Natural killer cell treated with Interleukin-12 subunit alpha and Interleukin-12 subunit beta and Interleukin-15 and Interleukin-18, amount 100 ng/mL, for 72 hours (primary cell): ENCODE results near the gene LMBR1. TPM values are rescaled to one million over a fixed set of nuclear protein-coding genes. Genes with fewer than 3 reads are reported as not detected.
"Not testable (repeated sequence)": the region's sequence is repeated elsewhere in the genome, so short reads cannot be mapped to it uniquely, and the experiment has no call there.

Experiments used
- ATAC-seq, 2 donors: fragments of 150-1000 bp; cut with Tn5 transposase in 1 of 2; sonication (Bioruptor Pico), chemical (Tn5 transposase) in 1 of 2; 2 replicates each; pipeline ENCODE4 v1.10.0; 2021
- DNase-seq: peaks from one replicate; pipeline ENCODE4 v3.0.0; 2022; ENCODE audit warnings: low spot score
- H3K27ac Mint-ChIP-seq, 2 donors: 1 replicate in 1 of 2; 2 replicates in 1 of 2; pipeline ENCODE4 v1.8.0; 2022; ENCODE audit warnings: mixed read lengths in 2 of 2, mild to moderate bottlenecking in 1 of 2, moderate library complexity in 1 of 2
- H3K27me3 Mint-ChIP-seq, 2 donors: 1 replicate in 1 of 2; 2 replicates in 1 of 2; pipeline ENCODE4 v1.8.0; 2022; ENCODE audit warnings: mixed read lengths in 2 of 2
- H3K36me3 Mint-ChIP-seq: one replicate; pipeline ENCODE4 v1.8.0; 2022; ENCODE audit warnings: mixed read lengths
- H3K4me1 Mint-ChIP-seq, 2 donors: 1 replicate in 1 of 2; 2 replicates in 1 of 2; pipeline ENCODE4 v1.8.0; 2022; ENCODE audit warnings: low read depth in 2 of 2, mixed read lengths in 2 of 2, mild to moderate bottlenecking in 1 of 2
- H3K4me3 Mint-ChIP-seq: one replicate; pipeline ENCODE4 v1.8.0; 2022; ENCODE audit warnings: mixed read lengths
- H3K9me3 Mint-ChIP-seq: 2 replicates; pipeline ENCODE4 v1.8.0; 2022; ENCODE audit warnings: mixed read lengths
- total RNA-seq, 2 donors: library from RNA; stranded (reverse); gene quantifications; one replicate each; pipeline ENCODE4 v1.2.3, GENCODE V29; 2022

The LMBR1 gene
- total RNA-seq, 2 donors from 2014 or later: 41.7 to 62.4 TPM

GRCh38 chr7:156920487-156921373 is 27.7 kb upstream of the LMBR1 start:
- Mint-ChIP-seq H3K27ac (peak overlapping the region in 1 of 2 donors; percentile 7), H3K4me1 (peaks cover 12 to 16% of the 10 kb centered on the region in 2 donors), H3K27me3 (peaks cover 29 to 32% of the 10 kb centered on the region in 2 donors)
- ATAC-seq, DNase-seq, H3K4me3 Mint-ChIP-seq, H3K36me3 Mint-ChIP-seq, H3K9me3 Mint-ChIP-seq: not testable (repeated sequence)

GRCh38 chr7:156920076-156920475 is 27.1 kb upstream of the LMBR1 start:
- Mint-ChIP-seq H3K9me3 (no peaks in the 10 kb centered on the region), H3K36me3 (no peaks in the 10 kb centered on the region), H3K27me3 (peaks cover 34 to 37% of the 10 kb centered on the region in 2 donors), H3K4me3 (no peak overlapping the region), H3K27ac (peak overlapping the region in 1 of 2 donors; percentile 7), H3K4me1 (peaks cover 12 to 16% of the 10 kb centered on the region in 2 donors)
- ATAC-seq (no peak), DNase-seq (no peak)

GRCh38 chr7:156919132-156919713 is 26.2 kb upstream of the LMBR1 start:
- Mint-ChIP-seq H3K9me3 (no peaks in the 10 kb centered on the region), H3K4me1 (peaks cover 12 to 16% of the 10 kb centered on the region in 2 donors), H3K4me3 (peak overlapping the region; percentile 43), H3K27ac (peak overlapping the region in 1 of 2 donors; percentile 8), H3K36me3 (no peaks in the 10 kb centered on the region), H3K27me3 (peaks cover 33 to 35% of the 10 kb centered on the region in 2 donors)
- no peak for DNase-seq
- ATAC-seq: no peak

- H3K27ac Mint-ChIP-seq: peak overlapping the region in 1 of 2 donors; percentile 8
- H3K4me3 Mint-ChIP-seq: peak overlapping the region; percentile 43
- peaks cover 9 to 16% of the 10 kb centered on the region in 2 donors for H3K4me1 Mint-ChIP-seq
- H3K36me3 Mint-ChIP-seq: no peaks in the 10 kb centered on the region
- peaks cover 35 to 41% of the 10 kb centered on the region in 2 donors for H3K27me3 Mint-ChIP-seq
- peak in 1 of 2 donors; percentile 60 for ATAC-seq
- H3K9me3 Mint-ChIP-seq: no peaks in the 10 kb centered on the region
- no peak for DNase-seq
Observed at GRCh38 chr7:156918635-156919034, 25.7 kb upstream of the LMBR1 start.

GRCh38 chr7:156909574-156910252 is 16.7 kb upstream of the LMBR1 start:
- peaks cover 18% of the 10 kb centered on the region in 2 donors for H3K27me3 Mint-ChIP-seq
- H3K4me3 Mint-ChIP-seq, ATAC-seq, H3K36me3 Mint-ChIP-seq, H3K27ac Mint-ChIP-seq, H3K9me3 Mint-ChIP-seq, H3K4me1 Mint-ChIP-seq, DNase-seq: not testable (repeated sequence)

GRCh38 chr7:156907656-156908055 is 14.7 kb upstream of the LMBR1 start:
- Mint-ChIP-seq H3K4me1 (peaks cover 0 to 4% of the 10 kb centered on the region in 2 donors), H3K36me3 (no peaks in the 10 kb centered on the region), H3K9me3 (no peaks in the 10 kb centered on the region), H3K27ac (no peak overlapping the region), H3K4me3 (no peak overlapping the region), H3K27me3 (peaks cover 14 to 17% of the 10 kb centered on the region in 2 donors)
- no peak for DNase-seq
- no peak for ATAC-seq

- no peak for ATAC-seq
- H3K36me3 Mint-ChIP-seq: no peaks in the 10 kb centered on the region
- peaks cover 16 to 19% of the 10 kb centered on the region in 2 donors for H3K27me3 Mint-ChIP-seq
- H3K4me3 Mint-ChIP-seq: no peak overlapping the region
- H3K4me1 Mint-ChIP-seq: peaks cover 0 to 4% of the 10 kb centered on the region in 2 donors
- H3K9me3 Mint-ChIP-seq: no peaks in the 10 kb centered on the region
- no peak for DNase-seq
- H3K27ac Mint-ChIP-seq: no peak overlapping the region
Observed at GRCh38 chr7:156906200-156906649, 13.2 kb upstream of the LMBR1 start.

- H3K4me1 Mint-ChIP-seq: no peaks in the 10 kb centered on the region
- no peaks in the 10 kb centered on the region for H3K36me3 Mint-ChIP-seq
- no peak overlapping the region for H3K4me3 Mint-ChIP-seq
- no peaks in the 10 kb centered on the region for H3K9me3 Mint-ChIP-seq
- ATAC-seq (peak in 1 of 2 donors; percentile 43), DNase-seq (no peak)
- H3K27ac Mint-ChIP-seq: peak overlapping the region in 1 of 2 donors; percentile 0
- H3K27me3 Mint-ChIP-seq: peaks cover 18 to 22% of the 10 kb centered on the region in 2 donors
Observed at GRCh38 chr7:156903232-156903909, 10.4 kb upstream of the LMBR1 start.

- H3K4me1 Mint-ChIP-seq: peaks cover 23 to 26% of the 10 kb centered on the region in 2 donors
- not testable (repeated sequence) for DNase-seq, ATAC-seq, H3K27ac Mint-ChIP-seq, H3K36me3 Mint-ChIP-seq, H3K9me3 Mint-ChIP-seq, H3K4me3 Mint-ChIP-seq
- H3K27me3 Mint-ChIP-seq: peaks cover 18% of the 10 kb centered on the region in 2 donors
Observed at GRCh38 chr7:156900093-156900492, 7.1 kb upstream of the LMBR1 start.

- DNase-seq: no peak
- Mint-ChIP-seq H3K4me1 (peaks cover 27 to 33% of the 10 kb centered on the region in 2 donors), H3K27ac (no peak overlapping the region), H3K36me3 (no peaks in the 10 kb centered on the region), H3K9me3 (no peaks in the 10 kb centered on the region), H3K27me3 (peaks cover 18% of the 10 kb centered on the region in 2 donors), H3K4me3 (no peak overlapping the region)
- no peak for ATAC-seq
Observed at GRCh38 chr7:156898938-156899337, 6.0 kb upstream of the LMBR1 start.

GRCh38 chr7:156897673-156898072 is 4.7 kb upstream of the LMBR1 start:
- Mint-ChIP-seq H3K27ac (no peak overlapping the region), H3K4me3 (peak overlapping the region; percentile 21), H3K9me3 (no peaks in the 10 kb centered on the region), H3K36me3 (no peaks in the 10 kb centered on the region), H3K27me3 (peaks cover 12 to 13% of the 10 kb centered on the region in 2 donors), H3K4me1 (peaks cover 27 to 33% of the 10 kb centered on the region in 2 donors)
- ATAC-seq (no peak), DNase-seq (no peak)

GRCh38 chr7:156896388-156897022 is 3.5 kb upstream of the LMBR1 start:
- no peaks in the 10 kb centered on the region for H3K36me3 Mint-ChIP-seq
- ATAC-seq (no peak), DNase-seq (no peak)
- H3K27ac Mint-ChIP-seq: peak overlapping the region; percentile 53 to 76
- H3K4me1 Mint-ChIP-seq: peaks cover 31 to 39% of the 10 kb centered on the region in 2 donors
- H3K27me3 Mint-ChIP-seq: peaks cover 5 to 6% of the 10 kb centered on the region in 2 donors
- no peaks in the 10 kb centered on the region for H3K9me3 Mint-ChIP-seq
- peak overlapping the region; percentile 87 for H3K4me3 Mint-ChIP-seq
